ENCODE data around the gene CSRP3. TPM values are rescaled to one million over a fixed set of nuclear protein-coding genes. Genes with fewer than 3 reads are reported as not detected.
A peak's percentile ranks its signal among the peaks of the same experiment; 100 is the strongest.

The CSRP3 gene
- total and polyA plus RNA-seq, 9 of the 15 experiments (the other 6 are each of a cell fraction or from before 2014, with no cell fraction given), result 0.14 TPM; not detected in 8

DNA sequence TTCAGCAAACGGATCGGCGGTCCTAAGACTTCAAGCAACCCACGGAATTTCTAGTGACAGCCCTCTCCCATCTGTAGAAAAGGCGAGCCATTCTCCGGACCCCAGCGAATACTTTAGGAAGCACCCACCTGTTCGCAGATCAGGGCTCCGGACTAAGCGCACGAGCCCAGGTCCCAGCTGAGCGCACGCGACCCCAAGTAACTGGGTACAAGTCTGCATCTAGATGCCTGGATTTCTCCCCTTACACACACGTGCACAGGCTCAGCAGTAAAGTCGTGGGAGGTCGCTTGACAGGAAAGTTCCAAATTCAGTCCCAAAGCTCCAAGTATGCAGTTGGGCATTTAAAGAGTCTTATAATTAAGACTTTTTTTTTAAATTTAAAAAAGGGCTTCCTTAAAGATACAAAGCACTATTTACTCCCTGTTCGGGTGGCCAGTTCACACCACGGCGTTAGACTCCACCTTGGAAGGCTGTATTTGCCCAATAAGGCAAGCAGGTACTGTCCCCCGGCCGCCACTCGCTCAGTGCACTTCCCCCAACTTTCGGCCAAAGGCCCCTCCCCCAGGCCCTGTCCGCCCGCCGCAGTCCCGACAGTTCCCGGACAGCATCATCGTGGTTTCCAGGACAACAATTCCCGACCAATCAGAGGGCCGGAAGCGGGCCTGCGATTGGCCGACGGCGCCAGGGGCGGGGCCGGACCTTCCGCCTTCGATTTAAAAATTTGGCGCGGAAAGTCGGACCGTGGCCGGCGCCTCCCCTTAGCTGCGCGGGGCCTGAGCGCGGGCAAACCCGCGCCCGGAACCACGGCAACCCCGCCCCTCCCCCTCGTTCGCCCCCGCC, 38.9 kb upstream of the CSRP3 start, which contains the start of gene E2F8:
E2F8 (minus strand) TSS at position 526 of the 840 bp plus-strand sequence. CDS start 824 bp downstream, outside the sequence.
- Histone ChIP-seq H2AFZ (ENCODE audit: low read depth, low read length) (peak within 1 kb of the TSS; percentile 86), H3K27me3 (ENCODE audit: control insufficient read depth in 2 of 2, insufficient read depth in 2 of 2, low read length in 2 of 2) (no peaks in the 10 kb centered on the region; a peak in 1 of 5 replicates), H3K9me3 (replicated peaks; ENCODE audit: control insufficient read depth, insufficient read depth, low read depth, low read length) (no peaks in the 10 kb centered on the region), H3K4me2 (ENCODE audit: insufficient read depth, low read length) (peak within 1 kb of the TSS; percentile 95), H3K79me2 (ENCODE audit: control insufficient read depth, insufficient read depth, low read length) (peaks cover 31% of the 10 kb centered on the region), H3K4me1 (replicated peaks in 1 of 2; ENCODE audit: control insufficient read depth in 2 of 2, insufficient read depth in 2 of 2, low read length in 2 of 2) (peaks cover 8 to 14% of the 10 kb centered on the region in 2 experiments; a peak in 3 of 5 replicates), H3K4me3 (peak within 1 kb of the TSS; percentile 73), H3K9ac (ENCODE audit: insufficient read depth in 1 of 2, low read depth in 2 of 2, low read length in 2 of 2) (peak within 1 kb of the TSS; percentile 95 to 97), H3K36me3 (ENCODE audit: control insufficient read depth, insufficient read depth, low read length) (peaks cover 38% of the 10 kb centered on the region), H3K9me1 (ENCODE audit: control insufficient read depth, insufficient read depth, low read length) (no peaks in the 10 kb centered on the region), H3K27ac (ENCODE audit: extremely low read depth, low read depth, low read length) (peak within 1 kb of the TSS; percentile 97), H4K20me1 (replicated peaks; ENCODE audit: control insufficient read depth, insufficient read depth, low read length) (no peaks in the 10 kb centered on the region)
- ChIA-PET CTCF (ENCODE audit: low intra/inter-chr PET ratio) (no interaction called here), POLR2A (interaction anchor here (0.6 to 1.2 kb wide), 8 partner anchors 10 to 163 kb away, joined by 3 to 4 read pairs (median 3); no protein-coding TSS in a partner anchor)
- in situ Hi-C loops (cut with MboI) (no loop called here), intact Hi-C loops (cut with micrococcal nuclease) (no loop called here)
- DNase-seq (ENCODE audit: extremely low read depth in 1 of 4, low spot score in 3 of 4) (peak; percentile 97 to 98 (median 97)), ATAC-seq (peak; percentile 91), FAIRE-seq (peak; percentile 94)
- BruUV-seq (replicated peaks), result TSS peak; percentile 67
- WGBS (ENCODE audit: insufficient coverage, low coverage, missing lambda C conversion rate), result under 1% methylated on average over 45 of the region's 59 CpGs
- TF ChIP-seq RNF2 (IDR thresholded peaks at IDR 0.05) (peak; percentile 51; the same call in 1 of the 2 replicates), MAFK (IDR thresholded peaks at IDR 0.05; ENCODE audit: low read length) (no peak), SRSF7 (optimal IDR thresholded peaks at IDR 0.05; ENCODE audit: low read depth, low read length) (no peak), TEAD1 (CRISPR knock-in tag; IDR thresholded peaks at IDR 0.05) (0 out of 4 replicates have a peak, but pooled peaks of 1 of the 2 experiments have one; percentile 17), EP400 (IDR thresholded peaks at IDR 0.05) (peak; percentile 93), FOS (IDR thresholded peaks at IDR 0.05; ENCODE audit: extremely low read depth, insufficient read length) (peak; percentile 84), ELF2 (CRISPR knock-in tag; IDR thresholded peaks at IDR 0.05) (peak; percentile 55; the same call in 1 of the 2 replicates), MIER1 (IDR thresholded peaks at IDR 0.05; ENCODE audit: low read depth) (0 out of 2 replicates have a peak, but pooled peaks have one; percentile 28), CREB1 (IDR thresholded peaks at IDR 0.05) (peak; percentile 58; the same call in 1 of the 2 replicates), CREB1 (CRISPR knock-in tag; IDR thresholded peaks at IDR 0.05) (no peak; the same call in 1 of the 2 replicates), PCBP1 (IDR thresholded peaks at IDR 0.05; ENCODE audit: low read depth, low read length, poor library complexity, severe bottlenecking) (peak; percentile 13)
- TF ChIP-seq, protein P1, sequence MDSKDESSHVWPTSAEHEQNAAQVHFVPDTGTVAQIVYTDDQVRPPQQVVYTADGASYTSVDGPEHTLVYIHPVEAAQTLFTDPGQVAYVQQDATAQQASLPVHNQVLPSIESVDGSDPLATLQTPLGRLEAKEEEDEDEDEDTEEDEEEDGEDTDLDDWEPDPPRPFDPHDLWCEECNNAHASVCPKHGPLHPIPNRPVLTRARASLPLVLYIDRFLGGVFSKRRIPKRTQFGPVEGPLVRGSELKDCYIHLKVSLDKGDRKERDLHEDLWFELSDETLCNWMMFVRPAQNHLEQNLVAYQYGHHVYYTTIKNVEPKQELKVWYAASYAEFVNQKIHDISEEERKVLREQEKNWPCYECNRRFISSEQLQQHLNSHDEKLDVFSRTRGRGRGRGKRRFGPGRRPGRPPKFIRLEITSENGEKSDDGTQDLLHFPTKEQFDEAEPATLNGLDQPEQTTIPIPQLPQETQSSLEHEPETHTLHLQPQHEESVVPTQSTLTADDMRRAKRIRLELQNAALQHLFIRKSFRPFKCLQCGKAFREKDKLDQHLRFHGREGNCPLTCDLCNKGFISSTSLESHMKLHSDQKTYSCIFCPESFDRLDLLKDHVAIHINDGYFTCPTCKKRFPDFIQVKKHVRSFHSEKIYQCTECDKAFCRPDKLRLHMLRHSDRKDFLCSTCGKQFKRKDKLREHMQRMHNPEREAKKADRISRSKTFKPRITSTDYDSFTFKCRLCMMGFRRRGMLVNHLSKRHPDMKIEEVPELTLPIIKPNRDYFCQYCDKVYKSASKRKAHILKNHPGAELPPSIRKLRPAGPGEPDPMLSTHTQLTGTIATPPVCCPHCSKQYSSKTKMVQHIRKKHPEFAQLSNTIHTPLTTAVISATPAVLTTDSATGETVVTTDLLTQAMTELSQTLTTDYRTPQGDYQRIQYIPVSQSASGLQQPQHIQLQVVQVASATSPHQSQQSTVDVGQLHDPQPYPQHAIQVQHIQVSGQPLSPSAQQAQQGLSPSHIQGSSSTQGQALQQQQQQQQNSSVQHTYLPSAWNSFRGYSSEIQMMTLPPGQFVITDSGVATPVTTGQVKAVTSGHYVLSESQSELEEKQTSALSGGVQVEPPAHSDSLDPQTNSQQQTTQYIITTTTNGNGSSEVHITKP (IDR thresholded peaks at IDR 0.05; ENCODE audit: partially characterized antibody), result peak; percentile 79
- TF ChIP-seq, protein P2, sequence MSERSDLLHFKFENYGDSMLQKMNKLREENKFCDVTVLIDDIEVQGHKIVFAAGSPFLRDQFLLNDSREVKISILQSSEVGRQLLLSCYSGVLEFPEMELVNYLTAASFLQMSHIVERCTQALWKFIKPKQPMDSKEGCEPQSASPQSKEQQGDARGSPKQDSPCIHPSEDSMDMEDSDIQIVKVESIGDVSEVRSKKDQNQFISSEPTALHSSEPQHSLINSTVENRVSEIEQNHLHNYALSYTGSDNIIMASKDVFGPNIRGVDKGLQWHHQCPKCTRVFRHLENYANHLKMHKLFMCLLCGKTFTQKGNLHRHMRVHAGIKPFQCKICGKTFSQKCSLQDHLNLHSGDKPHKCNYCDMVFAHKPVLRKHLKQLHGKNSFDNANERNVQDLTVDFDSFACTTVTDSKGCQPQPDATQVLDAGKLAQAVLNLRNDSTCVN (CRISPR knock-in tag; IDR thresholded peaks at IDR 0.05), result no peak
- TF ChIP-seq, protein P3, sequence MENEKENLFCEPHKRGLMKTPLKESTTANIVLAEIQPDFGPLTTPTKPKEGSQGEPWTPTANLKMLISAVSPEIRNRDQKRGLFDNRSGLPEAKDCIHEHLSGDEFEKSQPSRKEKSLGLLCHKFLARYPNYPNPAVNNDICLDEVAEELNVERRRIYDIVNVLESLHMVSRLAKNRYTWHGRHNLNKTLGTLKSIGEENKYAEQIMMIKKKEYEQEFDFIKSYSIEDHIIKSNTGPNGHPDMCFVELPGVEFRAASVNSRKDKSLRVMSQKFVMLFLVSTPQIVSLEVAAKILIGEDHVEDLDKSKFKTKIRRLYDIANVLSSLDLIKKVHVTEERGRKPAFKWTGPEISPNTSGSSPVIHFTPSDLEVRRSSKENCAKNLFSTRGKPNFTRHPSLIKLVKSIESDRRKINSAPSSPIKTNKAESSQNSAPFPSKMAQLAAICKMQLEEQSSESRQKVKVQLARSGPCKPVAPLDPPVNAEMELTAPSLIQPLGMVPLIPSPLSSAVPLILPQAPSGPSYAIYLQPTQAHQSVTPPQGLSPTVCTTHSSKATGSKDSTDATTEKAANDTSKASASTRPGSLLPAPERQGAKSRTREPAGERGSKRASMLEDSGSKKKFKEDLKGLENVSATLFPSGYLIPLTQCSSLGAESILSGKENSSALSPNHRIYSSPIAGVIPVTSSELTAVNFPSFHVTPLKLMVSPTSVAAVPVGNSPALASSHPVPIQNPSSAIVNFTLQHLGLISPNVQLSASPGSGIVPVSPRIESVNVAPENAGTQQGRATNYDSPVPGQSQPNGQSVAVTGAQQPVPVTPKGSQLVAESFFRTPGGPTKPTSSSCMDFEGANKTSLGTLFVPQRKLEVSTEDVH (IDR thresholded peaks at IDR 0.05; ENCODE audit: low read depth, partially characterized antibody), result peak; percentile 98
